Panc1 (cell line): ENCODE results near the gene HOXC6. TPM values are rescaled to one million over a fixed set of nuclear protein-coding genes. Genes with fewer than 3 reads are reported as not detected.
A peak's percentile ranks its signal among the peaks of the same experiment; 100 is the strongest.

Source experiments
- ATAC-seq: fragments of 200-7000 bp; cut with Tn5 transposase; 2 replicates; pipeline ENCODE4 v1.9.1; 2020; ENCODE audit warnings: mild to moderate bottlenecking, moderate library complexity
- BruUV-seq: library from RNA; stranded (reverse); fragments of 400-500 nt; replicated peaks from 2 replicates; lab custom pipeline; 2021; lab: Mats Ljungman, UMichigan
- CTCF ChIA-PET: fragments of 300-600 bp; sonication (Branson Sonifier 250); formaldehyde crosslinking; loops from one replicate; lab custom pipeline; 2022; ENCODE audit warnings: antibody characterized with exemption; lab: Charles Lee
- POLR2A ChIA-PET: fragments of 300-600 bp; sonication (Branson Sonifier 250); formaldehyde crosslinking; loops from one replicate; lab custom pipeline; 2022; ENCODE audit warnings: antibody characterized with exemption; lab: Charles Lee
- DNase-seq: peaks from one replicate; pipeline ENCODE4 v3.0.0-alpha.2; 2010; ENCODE audit warnings: low read depth, low spot score
- H3K27ac ChIP-seq: 2 replicates; pipeline ENCODE4 v1.5.1; 2011; ENCODE audit warnings: mild to moderate bottlenecking, low read length, inconsistent platforms
- H3K27me3 ChIP-seq: fragments of 200-500 bp; sonication (Bioruptor generic); 2 replicates; pipeline ENCODE4 v1.6.0; 2014; ENCODE audit warnings: low read length, inconsistent platforms; ENCODE audit not compliant: control insufficient read depth, insufficient read depth
- H3K36me3 ChIP-seq: fragments of 200-500 bp; sonication (Bioruptor generic); 2 replicates; pipeline ENCODE4 v1.5.1; 2014; ENCODE audit warnings: inconsistent platforms, mild to moderate bottlenecking, low read length, moderate library complexity; ENCODE audit not compliant: control insufficient read depth, insufficient read depth
- H3K4me1 ChIP-seq: 2 replicates; pipeline ENCODE4 v1.5.1; 2011; ENCODE audit warnings: inconsistent platforms, mild to moderate bottlenecking, low read length, moderate library complexity; ENCODE audit not compliant: control insufficient read depth, insufficient read depth
- H3K4me3 ChIP-seq, 2 experiments: 2 replicates each; pipeline ENCODE4 v1.5.1; 2011 to 2012; ENCODE audit warnings: low read depth in 2 of 2, low read length in 2 of 2, mild to moderate bottlenecking in 2 of 2, inconsistent platforms in 1 of 2, moderate library complexity in 1 of 2
- H3K9me3 ChIP-seq: fragments of 200-500 bp; sonication (Bioruptor generic); 2 replicates; pipeline ENCODE4 v1.5.1; 2014; ENCODE audit warnings: low read depth, mild to moderate bottlenecking, inconsistent platforms, low read length, moderate library complexity; ENCODE audit not compliant: control insufficient read depth, insufficient read depth
- POLR2AphosphoS5 ChIP-seq: IDR thresholded peaks from 2 replicates; pipeline ENCODE4 v1.6.1; 2012; ENCODE audit warnings: mild to moderate bottlenecking, low read depth, low read length, moderate library complexity
- SIN3A ChIP-seq: IDR thresholded peaks from 2 replicates; pipeline ENCODE4 v1.6.1; 2012; ENCODE audit warnings: low read depth, mild to moderate bottlenecking, low read length, moderate library complexity, borderline replicate concordance; ENCODE audit not compliant: insufficient read depth
- TCF7L2 ChIP-seq: IDR thresholded peaks from 2 replicates; pipeline ENCODE4 v1.6.1; 2011; ENCODE audit warnings: mild to moderate bottlenecking, low read depth, low read length, inconsistent platforms
- in situ Hi-C: cut with HindIII; loops from 2 replicates; pipeline ENCODE4 v1.10.0; 2016; ENCODE audit warnings: low sequenced_read_pairs, low pct_unique_long_range_greater_than_20kb
- intact Hi-C: fragments of 100-400 bp; cut with micrococcal nuclease; formaldehyde crosslinking; loops from one replicate; pipeline ENCODE4 v1.10.0; 2022; ENCODE audit not compliant: unreplicated experiment
- total RNA-seq: library from RNA; stranded (reverse); gene quantifications from one replicate; pipeline ENCODE4 v1.2.1, GENCODE V29; 2021; ENCODE audit not compliant: unreplicated experiment
- TF ChIP-seq, protein P1 (sequence below): fragments of 450-650 bp; IDR thresholded peaks from 2 replicates; pipeline ENCODE4 v1.5.1; 2017; ENCODE audit warnings: mild to moderate bottlenecking
- TF ChIP-seq, protein P2 (sequence below), 2 experiments: IDR thresholded peaks; 2 replicates each; pipeline ENCODE4 v1.6.1; 2011 to 2012; ENCODE audit warnings: low read depth in 2 of 2, control low read depth in 1 of 2, low read length in 1 of 2, mild to moderate bottlenecking in 1 of 2, moderate library complexity in 1 of 2; ENCODE audit not compliant: insufficient read depth in 1 of 2

The HOXC6 gene
- total RNA-seq, 1 experiment from 2014 or later, result 52.2 TPM

DNA sequence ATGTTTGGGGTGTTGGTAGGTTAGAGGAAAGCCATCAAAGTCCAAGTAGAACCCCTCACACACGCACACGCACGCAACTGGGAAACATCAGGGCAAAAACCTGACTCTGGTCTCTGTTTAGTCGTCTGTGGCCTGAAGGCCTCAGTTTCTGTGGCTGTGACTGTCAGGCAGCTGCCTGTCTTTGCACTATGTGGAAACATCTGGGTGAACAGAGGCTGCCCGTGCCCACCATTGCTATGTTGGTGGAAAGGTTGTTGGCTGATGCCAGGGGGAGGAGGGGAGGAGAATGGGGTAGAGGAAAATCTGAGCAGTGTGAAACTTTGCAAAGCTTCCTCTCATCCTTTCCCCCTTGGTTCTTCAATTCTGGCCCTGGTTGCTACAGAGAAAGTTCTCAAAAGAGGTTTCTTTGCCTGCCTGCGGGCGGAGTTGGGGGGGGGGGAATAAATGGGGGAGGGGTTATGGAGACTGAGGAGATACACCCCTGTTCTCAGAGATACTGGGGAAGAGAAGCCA, 35.8 kb upstream of the HOXC6 start:
- TF ChIP-seq, protein P1, sequence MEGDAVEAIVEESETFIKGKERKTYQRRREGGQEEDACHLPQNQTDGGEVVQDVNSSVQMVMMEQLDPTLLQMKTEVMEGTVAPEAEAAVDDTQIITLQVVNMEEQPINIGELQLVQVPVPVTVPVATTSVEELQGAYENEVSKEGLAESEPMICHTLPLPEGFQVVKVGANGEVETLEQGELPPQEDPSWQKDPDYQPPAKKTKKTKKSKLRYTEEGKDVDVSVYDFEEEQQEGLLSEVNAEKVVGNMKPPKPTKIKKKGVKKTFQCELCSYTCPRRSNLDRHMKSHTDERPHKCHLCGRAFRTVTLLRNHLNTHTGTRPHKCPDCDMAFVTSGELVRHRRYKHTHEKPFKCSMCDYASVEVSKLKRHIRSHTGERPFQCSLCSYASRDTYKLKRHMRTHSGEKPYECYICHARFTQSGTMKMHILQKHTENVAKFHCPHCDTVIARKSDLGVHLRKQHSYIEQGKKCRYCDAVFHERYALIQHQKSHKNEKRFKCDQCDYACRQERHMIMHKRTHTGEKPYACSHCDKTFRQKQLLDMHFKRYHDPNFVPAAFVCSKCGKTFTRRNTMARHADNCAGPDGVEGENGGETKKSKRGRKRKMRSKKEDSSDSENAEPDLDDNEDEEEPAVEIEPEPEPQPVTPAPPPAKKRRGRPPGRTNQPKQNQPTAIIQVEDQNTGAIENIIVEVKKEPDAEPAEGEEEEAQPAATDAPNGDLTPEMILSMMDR, result no peak
- TF ChIP-seq POLR2AphosphoS5 (no peak; the same call in 1 of the 2 replicates), TCF7L2 (no peak), SIN3A (no peak)
- TF ChIP-seq, protein P2, sequence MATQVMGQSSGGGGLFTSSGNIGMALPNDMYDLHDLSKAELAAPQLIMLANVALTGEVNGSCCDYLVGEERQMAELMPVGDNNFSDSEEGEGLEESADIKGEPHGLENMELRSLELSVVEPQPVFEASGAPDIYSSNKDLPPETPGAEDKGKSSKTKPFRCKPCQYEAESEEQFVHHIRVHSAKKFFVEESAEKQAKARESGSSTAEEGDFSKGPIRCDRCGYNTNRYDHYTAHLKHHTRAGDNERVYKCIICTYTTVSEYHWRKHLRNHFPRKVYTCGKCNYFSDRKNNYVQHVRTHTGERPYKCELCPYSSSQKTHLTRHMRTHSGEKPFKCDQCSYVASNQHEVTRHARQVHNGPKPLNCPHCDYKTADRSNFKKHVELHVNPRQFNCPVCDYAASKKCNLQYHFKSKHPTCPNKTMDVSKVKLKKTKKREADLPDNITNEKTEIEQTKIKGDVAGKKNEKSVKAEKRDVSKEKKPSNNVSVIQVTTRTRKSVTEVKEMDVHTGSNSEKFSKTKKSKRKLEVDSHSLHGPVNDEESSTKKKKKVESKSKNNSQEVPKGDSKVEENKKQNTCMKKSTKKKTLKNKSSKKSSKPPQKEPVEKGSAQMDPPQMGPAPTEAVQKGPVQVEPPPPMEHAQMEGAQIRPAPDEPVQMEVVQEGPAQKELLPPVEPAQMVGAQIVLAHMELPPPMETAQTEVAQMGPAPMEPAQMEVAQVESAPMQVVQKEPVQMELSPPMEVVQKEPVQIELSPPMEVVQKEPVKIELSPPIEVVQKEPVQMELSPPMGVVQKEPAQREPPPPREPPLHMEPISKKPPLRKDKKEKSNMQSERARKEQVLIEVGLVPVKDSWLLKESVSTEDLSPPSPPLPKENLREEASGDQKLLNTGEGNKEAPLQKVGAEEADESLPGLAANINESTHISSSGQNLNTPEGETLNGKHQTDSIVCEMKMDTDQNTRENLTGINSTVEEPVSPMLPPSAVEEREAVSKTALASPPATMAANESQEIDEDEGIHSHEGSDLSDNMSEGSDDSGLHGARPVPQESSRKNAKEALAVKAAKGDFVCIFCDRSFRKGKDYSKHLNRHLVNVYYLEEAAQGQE (IDR thresholded peaks at IDR 0.05; ENCODE audit: insufficient read depth in 1 of 2, low read depth in 2 of 2, low read length in 1 of 2), result no peak
- H3K27ac ChIP-seq, result peak overlapping the region; percentile 99
- H3K27me3 ChIP-seq, result no peaks in the 10 kb centered on the region
- no peak for DNase-seq
- no TSS peak for BruUV-seq
- peak overlapping the region; percentile 66 to 67 for H3K4me3 ChIP-seq
- ATAC-seq, result no peak
- H3K9me3 ChIP-seq, result no peaks in the 10 kb centered on the region
- in situ Hi-C loops (no loop called here), intact Hi-C loops (loop anchor here (10.0 kb wide), 1 partner anchor 608 kb away; the partner anchor contains the start of gene SP1)
- H3K36me3 ChIP-seq, result no peaks in the 10 kb centered on the region; the same call in 1 of the 2 replicates
- ChIA-PET POLR2A (interaction anchor here (0.6 to 1.2 kb wide), 2 partner anchors 54 to 235 kb away, joined by 4 to 7 read pairs; partner anchors contain the start of gene HOXC13), CTCF (interaction anchor here (0.5 to 1.2 kb wide), 4 partner anchors 12 to 247 kb away, joined by 3 to 9 read pairs (median 4); no protein-coding TSS in a partner anchor)
- peaks cover 19% of the 10 kb centered on the region for H3K4me1 ChIP-seq

DNA sequence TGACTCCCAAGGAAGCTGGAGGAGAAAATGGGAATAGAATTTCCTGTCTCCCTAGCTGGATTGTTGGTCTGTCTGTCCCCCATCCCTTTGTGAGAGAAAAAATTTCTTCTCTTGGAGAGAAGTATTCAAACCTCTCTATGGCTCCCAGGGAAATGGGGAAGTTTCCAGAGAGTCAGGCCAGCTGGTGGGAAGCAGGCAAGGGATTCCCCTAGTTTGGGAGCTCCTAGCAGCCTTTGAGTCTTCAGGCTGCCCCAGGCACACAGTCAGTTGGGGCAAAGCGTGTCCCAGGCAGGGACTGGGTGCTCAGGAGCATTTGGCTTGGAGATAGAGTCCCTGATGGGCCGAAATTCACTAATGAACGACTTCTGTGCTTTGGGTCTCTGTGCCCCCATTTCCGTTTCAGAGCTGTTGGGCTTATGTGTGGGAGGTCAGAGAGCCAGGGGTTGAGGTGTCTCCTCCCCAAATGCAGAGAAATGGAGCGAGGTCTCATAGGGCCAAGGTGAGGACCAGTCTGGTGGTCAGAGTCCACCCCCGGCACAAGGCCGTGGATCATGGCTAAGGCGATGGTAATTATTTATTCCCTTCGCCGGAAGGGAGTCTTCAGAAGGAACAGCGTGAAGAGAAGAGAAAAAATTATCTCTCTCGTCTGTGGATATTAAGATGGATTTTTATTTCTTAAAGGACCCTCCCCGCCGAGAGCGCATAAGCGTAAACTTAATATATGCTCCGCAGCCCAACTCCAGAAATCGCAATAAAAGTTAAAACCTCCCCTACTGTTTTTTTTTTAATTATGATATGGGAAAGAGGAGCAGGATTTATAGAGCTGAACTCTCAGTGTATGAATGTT, 34.9 kb upstream of the HOXC6 start:
- no TSS peak for BruUV-seq
- Histone ChIP-seq H3K4me3 (peak overlapping the region; percentile 66 to 67), H3K4me1 (peaks cover 18% of the 10 kb centered on the region), H3K27me3 (no peaks in the 10 kb centered on the region), H3K27ac (peak overlapping the region; percentile 99), H3K9me3 (no peaks in the 10 kb centered on the region), H3K36me3 (no peaks in the 10 kb centered on the region; the same call in 1 of the 2 replicates)
- DNase-seq (no peak), ATAC-seq (no peak)
- TF ChIP-seq POLR2AphosphoS5, result no peak; the same call in 1 of the 2 replicates
- TF ChIP-seq, protein P1, result no peak
- TF ChIP-seq TCF7L2, result no peak
- TF ChIP-seq, protein P2 (IDR thresholded peaks at IDR 0.05; ENCODE audit: insufficient read depth in 1 of 2, low read depth in 2 of 2, low read length in 1 of 2), result no peak
- no peak for TF ChIP-seq SIN3A
- CTCF ChIA-PET, result interaction anchor here (1.2 kb wide), 1 partner anchor 11 kb away, joined by 3 read pairs; no protein-coding TSS in a partner anchor
- intact Hi-C loops (loop anchor here (10.0 kb wide), 1 partner anchor 609 kb away; the partner anchor contains the start of gene SP1), in situ Hi-C loops (no loop called here)
- POLR2A ChIA-PET, result interaction anchor here (0.6 kb wide), 2 partner anchors 11 to 55 kb away, joined by 4 to 5 read pairs; partner anchors contain the start of gene HOXC13
